Testis (tissue), 2 donors: ENCODE results near the gene TATDN2.

ENCODE experiments used
- POLR2A ChIP-seq: fragments of 450-650 bp; IDR thresholded peaks from one replicate; pipeline ENCODE4 v1.6.1; 2017; ENCODE audit warnings: antibody characterized with exemption, mild to moderate bottlenecking, moderate library complexity
- TF ChIP-seq, protein P1 (sequence below), 3 experiments: fragments of 450-650 bp in 2 of 3; fragments of 200-600 bp in 1 of 3; sonication (generic) in 1 of 3; IDR thresholded peaks; one replicate each; pipeline ENCODE4 v1.5.1; 2016 to 2019; ENCODE audit warnings: antibody characterized with exemption in 3 of 3, mild to moderate bottlenecking in 2 of 3, moderate library complexity in 1 of 3

DNA sequence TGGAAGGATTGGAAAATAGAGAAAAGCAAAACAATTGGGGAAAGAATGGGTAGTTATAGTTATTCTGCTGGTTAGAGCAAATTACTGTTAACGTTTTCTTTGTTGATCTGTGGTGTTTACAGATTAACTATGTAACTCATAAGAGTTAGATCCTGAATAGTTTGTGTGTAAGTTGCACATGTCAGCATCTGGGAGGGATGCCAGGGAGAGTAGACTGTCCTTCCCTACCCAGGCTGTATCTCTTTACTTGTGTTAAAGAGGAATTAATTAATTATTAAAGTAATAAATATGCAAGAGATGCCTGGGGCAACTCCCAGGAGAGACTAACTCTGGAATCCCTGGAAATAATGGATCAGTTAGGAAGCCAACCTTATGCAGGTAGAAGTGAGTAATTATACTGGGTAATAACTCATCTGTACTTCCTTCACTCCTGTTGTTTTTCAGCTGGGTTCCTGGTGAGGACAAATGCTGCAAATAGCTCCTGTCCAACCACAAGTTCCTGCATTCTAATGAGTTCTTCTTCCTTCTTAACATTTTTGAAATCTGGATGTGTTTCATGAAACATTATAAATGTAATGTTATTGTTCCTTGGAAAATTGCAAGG is 25.5 kb downstream of the TATDN2 start:
- TF ChIP-seq, protein P1, sequence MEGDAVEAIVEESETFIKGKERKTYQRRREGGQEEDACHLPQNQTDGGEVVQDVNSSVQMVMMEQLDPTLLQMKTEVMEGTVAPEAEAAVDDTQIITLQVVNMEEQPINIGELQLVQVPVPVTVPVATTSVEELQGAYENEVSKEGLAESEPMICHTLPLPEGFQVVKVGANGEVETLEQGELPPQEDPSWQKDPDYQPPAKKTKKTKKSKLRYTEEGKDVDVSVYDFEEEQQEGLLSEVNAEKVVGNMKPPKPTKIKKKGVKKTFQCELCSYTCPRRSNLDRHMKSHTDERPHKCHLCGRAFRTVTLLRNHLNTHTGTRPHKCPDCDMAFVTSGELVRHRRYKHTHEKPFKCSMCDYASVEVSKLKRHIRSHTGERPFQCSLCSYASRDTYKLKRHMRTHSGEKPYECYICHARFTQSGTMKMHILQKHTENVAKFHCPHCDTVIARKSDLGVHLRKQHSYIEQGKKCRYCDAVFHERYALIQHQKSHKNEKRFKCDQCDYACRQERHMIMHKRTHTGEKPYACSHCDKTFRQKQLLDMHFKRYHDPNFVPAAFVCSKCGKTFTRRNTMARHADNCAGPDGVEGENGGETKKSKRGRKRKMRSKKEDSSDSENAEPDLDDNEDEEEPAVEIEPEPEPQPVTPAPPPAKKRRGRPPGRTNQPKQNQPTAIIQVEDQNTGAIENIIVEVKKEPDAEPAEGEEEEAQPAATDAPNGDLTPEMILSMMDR (IDR thresholded peaks at IDR 0.05) = no peak
- no peak for TF ChIP-seq POLR2A
